MM.1S (cell line): ENCODE results near the gene EPHB1.

ENCODE experiments used
- DNase-seq: peaks from one replicate; pipeline ENCODE4 v3.0.0-alpha.2; 2015
- H2AFZ ChIP-seq: fragments of 300-600 bp; sonication (generic); 2 replicates; pipeline ENCODE4 v1.6.0; 2016; ENCODE audit warnings: antibody characterized with exemption, low read length
- H3F3A ChIP-seq: fragments of 300-600 bp; sonication (generic); 2 replicates; pipeline ENCODE4 v1.6.1; 2016; ENCODE audit warnings: mild to moderate bottlenecking, antibody characterized with exemption, low read length, moderate library complexity, mixed read lengths; ENCODE audit not compliant: insufficient read depth
- H3K27ac ChIP-seq: fragments of 300-600 bp; sonication (generic); 2 replicates; pipeline ENCODE4 v1.5.1; 2016; ENCODE audit warnings: mild to moderate bottlenecking, low read length
- H3K27me3 ChIP-seq: fragments of 300-600 bp; sonication (generic); replicated peaks from 2 replicates; pipeline ENCODE4 v1.6.0; 2016; ENCODE audit warnings: low read length; ENCODE audit not compliant: insufficient read depth
- H3K36me3 ChIP-seq: fragments of 300-600 bp; sonication (generic); replicated peaks from 2 replicates; pipeline ENCODE4 v1.6.1; 2016; ENCODE audit warnings: mild to moderate bottlenecking, low read length, mixed read lengths; ENCODE audit not compliant: insufficient read depth
- H3K4me1 ChIP-seq: fragments of 300-600 bp; sonication (generic); 2 replicates; pipeline ENCODE4 v1.6.1; 2016; ENCODE audit warnings: low read length, mixed read lengths
- H3K4me2 ChIP-seq: fragments of 300-600 bp; sonication (generic); 2 replicates; pipeline ENCODE4 v1.6.0; 2016; ENCODE audit warnings: low read depth, low read length
- H3K4me3 ChIP-seq: fragments of 300-600 bp; sonication (generic); 2 replicates; pipeline ENCODE4 v1.5.1; 2016; ENCODE audit warnings: low read length, mixed read lengths
- H3K79me2 ChIP-seq: fragments of 300-600 bp; sonication (generic); 2 replicates; pipeline ENCODE4 v1.6.1; 2016; ENCODE audit warnings: mixed run types, low read length, mixed read lengths
- H3K9ac ChIP-seq: fragments of 300-600 bp; sonication (generic); 2 replicates; pipeline ENCODE4 v1.6.1; 2016; ENCODE audit warnings: low read length, mixed read lengths
- H3K9me2 ChIP-seq: fragments of 300-600 bp; sonication (generic); replicated peaks from 2 replicates; pipeline ENCODE4 v1.6.1; 2016; ENCODE audit warnings: mild to moderate bottlenecking, low read length, mixed read lengths; ENCODE audit not compliant: insufficient read depth
- H3K9me3 ChIP-seq: fragments of 300-600 bp; sonication (generic); replicated peaks from 2 replicates; pipeline ENCODE4 v1.6.1; 2016; ENCODE audit warnings: mild to moderate bottlenecking, low read length, mixed read lengths; ENCODE audit not compliant: insufficient read depth
- H4K20me1 ChIP-seq: fragments of 300-600 bp; sonication (generic); 2 replicates; pipeline ENCODE4 v1.6.1; 2016; ENCODE audit warnings: mild to moderate bottlenecking, low read length, moderate library complexity, mixed read lengths; ENCODE audit not compliant: insufficient read depth
- CTCF ChIP-seq: fragments of 300-600 bp; sonication (generic); IDR thresholded peaks from 2 replicates; pipeline ENCODE4 v1.5.1; 2016; ENCODE audit warnings: antibody characterized with exemption, low read length, mixed read lengths
- EZH2 ChIP-seq: fragments of 300-600 bp; sonication (generic); optimal IDR thresholded peaks from 2 replicates; pipeline ENCODE3; 2017; ENCODE audit warnings: low read depth, mild to moderate bottlenecking, antibody characterized with exemption, low read length, mixed read lengths
- EZH2phosphoT487 ChIP-seq: fragments of 300-600 bp; sonication (generic); IDR thresholded peaks from 2 replicates; pipeline ENCODE4 v1.6.1; 2018; ENCODE audit warnings: antibody characterized with exemption, low read length

Gene EPHB1

GRCh38 chr3:135147657-135148056 lies 352.6 kb downstream of the EPHB1 start:
- no peak for TF ChIP-seq EZH2phosphoT487
- TF ChIP-seq CTCF, result no peak
- TF ChIP-seq EZH2, result no peak
- H2AFZ ChIP-seq, result no peak overlapping the region
- H3K36me3 ChIP-seq, result no peaks in the 10 kb centered on the region
- H3K4me1 ChIP-seq, result no peaks in the 10 kb centered on the region
- no peaks in the 10 kb centered on the region for H3K79me2 ChIP-seq
- no peaks in the 10 kb centered on the region for H3K27me3 ChIP-seq
- H3K4me2 ChIP-seq, result no peak overlapping the region
- no peaks in the 10 kb centered on the region for H4K20me1 ChIP-seq
- no peak for DNase-seq
- no peaks in the 10 kb centered on the region for H3F3A ChIP-seq
- H3K9ac ChIP-seq, result no peak overlapping the region
- no peak overlapping the region for H3K27ac ChIP-seq
- no peaks in the 10 kb centered on the region for H3K9me3 ChIP-seq
- H3K4me3 ChIP-seq, result no peak overlapping the region
- H3K9me2 ChIP-seq, result no peaks in the 10 kb centered on the region

GRCh38 chr3:135148398-135149020 lies 353.4 kb downstream of the EPHB1 start:
- Histone ChIP-seq H3K9me2 (no peaks in the 10 kb centered on the region), H3K27me3 (no peaks in the 10 kb centered on the region), H3K36me3 (no peaks in the 10 kb centered on the region), H4K20me1 (no peaks in the 10 kb centered on the region), H3K4me2 (no peak overlapping the region), H2AFZ (no peak overlapping the region), H3K79me2 (no peaks in the 10 kb centered on the region), H3K4me3 (no peak overlapping the region), H3F3A (no peaks in the 10 kb centered on the region), H3K27ac (no peak overlapping the region), H3K4me1 (no peaks in the 10 kb centered on the region), H3K9me3 (no peaks in the 10 kb centered on the region), H3K9ac (no peak overlapping the region)
- TF ChIP-seq CTCF (no peak), EZH2 (no peak), EZH2phosphoT487 (no peak)
- no peak for DNase-seq

- Histone ChIP-seq H3F3A (no peaks in the 10 kb centered on the region), H4K20me1 (no peaks in the 10 kb centered on the region), H3K36me3 (no peaks in the 10 kb centered on the region), H3K27me3 (no peaks in the 10 kb centered on the region), H3K9me3 (no peaks in the 10 kb centered on the region), H3K79me2 (no peaks in the 10 kb centered on the region), H2AFZ (no peak overlapping the region), H3K4me1 (no peaks in the 10 kb centered on the region), H3K4me3 (no peak overlapping the region), H3K9me2 (no peaks in the 10 kb centered on the region), H3K9ac (no peak overlapping the region), H3K27ac (no peak overlapping the region), H3K4me2 (no peak overlapping the region)
- no peak for DNase-seq
- no peak for TF ChIP-seq CTCF
- TF ChIP-seq EZH2phosphoT487, result no peak
- TF ChIP-seq EZH2, result no peak
Observed at GRCh38 chr3:135149707-135150681, 354.9 kb downstream of the EPHB1 start.
